NOMO-1 (cell line): ENCODE results near the gene GALNT7.

Experiments used
- DNase-seq, 2 experiments: peaks; one replicate each; lab custom pipeline; 2025; ENCODE audit not compliant: unreplicated experiment in 2 of 2; lab: John Stamatoyannopoulos, UW

Gene GALNT7

GRCh38 chr4:173288296-173288695 is 119.7 kb downstream of the GALNT7 start:
- DNase-seq, result peak; percentile 16 to 58

DNA sequence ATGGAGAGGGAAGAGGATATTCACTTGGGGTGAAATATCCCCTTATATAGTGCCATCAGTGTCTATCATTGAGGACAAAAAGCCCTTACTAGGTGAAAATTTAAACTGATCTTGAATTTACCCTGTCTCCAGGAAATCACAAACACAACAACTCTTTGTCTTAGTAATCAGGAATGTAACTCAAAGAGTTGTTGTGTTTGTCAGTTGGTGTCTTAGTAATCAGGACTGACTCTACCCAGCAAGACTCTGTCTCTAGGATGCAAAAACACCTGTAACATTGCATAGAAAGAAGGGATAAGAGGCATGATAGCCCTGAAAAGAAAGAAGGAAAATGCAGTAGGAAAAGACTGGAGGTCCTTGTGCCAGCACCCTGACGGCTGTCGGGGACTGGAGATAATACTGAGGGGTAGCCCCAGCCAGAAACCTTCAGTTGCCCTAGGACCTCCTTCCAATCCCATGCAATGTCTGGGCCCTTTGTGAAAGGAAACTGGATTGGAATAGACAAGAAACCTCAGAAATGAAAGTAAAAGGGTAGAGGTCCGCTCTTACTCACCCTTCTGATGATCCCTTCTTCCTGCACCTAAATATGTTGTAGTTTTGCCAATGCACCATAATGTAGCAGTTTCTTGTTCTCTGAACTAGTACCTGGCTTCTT is 120.2 kb downstream of the GALNT7 start:
- DNase-seq, result no peak

GRCh38 chr4:173289353-173289727 is 120.7 kb downstream of the GALNT7 start:
- no peak for DNase-seq

DNA sequence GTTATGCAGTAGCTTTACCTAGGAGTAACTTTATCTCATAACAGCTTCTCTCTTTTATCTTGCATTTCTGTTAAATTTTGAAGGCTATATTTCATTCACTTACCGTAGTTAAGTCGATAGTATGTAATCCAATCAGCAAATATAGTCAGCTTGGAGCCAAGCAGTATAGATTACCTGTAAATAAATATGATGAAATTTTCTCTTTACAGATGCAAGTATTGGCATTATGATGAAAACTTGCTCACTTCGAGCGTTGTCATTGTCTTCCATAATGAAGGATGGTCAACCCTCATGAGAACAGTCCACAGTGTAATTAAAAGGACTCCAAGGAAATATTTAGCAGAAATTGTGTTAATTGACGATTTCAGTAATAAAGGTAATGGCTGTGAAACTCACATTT is 123.3 kb downstream of the GALNT7 start:
- no peak for DNase-seq

DNA sequence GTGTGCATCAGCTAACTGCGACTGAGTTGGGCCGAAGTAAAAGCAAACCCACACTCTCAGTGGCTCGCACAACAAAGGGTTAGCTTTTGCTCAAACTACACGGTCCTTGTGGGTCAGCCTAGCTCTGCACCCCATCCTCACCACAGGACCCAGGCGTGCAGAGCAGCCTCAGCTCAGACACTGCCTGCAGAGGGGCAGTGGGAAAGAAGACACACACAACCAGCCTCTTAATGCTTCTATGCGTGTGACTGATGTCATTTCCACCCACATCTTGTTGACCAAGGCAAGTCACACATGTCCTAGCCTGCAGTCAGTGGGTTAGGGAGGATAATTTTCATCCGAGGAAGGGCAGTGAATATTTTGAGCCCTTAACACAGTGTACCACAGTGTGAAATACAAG is 125.1 kb downstream of the GALNT7 start:
- DNase-seq, result no peak

DNA sequence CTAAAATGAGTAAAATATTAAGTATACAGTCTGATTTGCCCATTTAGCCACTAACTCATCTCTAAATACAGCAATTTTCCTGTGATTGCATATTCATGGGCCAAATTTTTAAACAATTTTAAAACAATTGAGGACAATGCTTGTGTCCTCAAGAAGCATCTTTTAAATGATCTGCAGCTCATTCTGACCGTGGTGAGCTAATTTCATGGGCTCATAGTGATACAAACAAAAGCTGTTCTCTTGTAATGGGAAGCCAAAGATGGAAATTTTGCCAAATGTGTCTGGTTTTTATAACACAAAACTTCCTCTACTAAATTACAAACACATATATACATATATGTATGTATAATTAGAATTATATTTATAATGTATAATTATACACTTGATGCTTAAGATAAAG is 125.8 kb downstream of the GALNT7 start:
- no peak for DNase-seq

- peak in 1 of 2 experiments; percentile 26 for DNase-seq
These were observed 133.0 kb downstream of the GALNT7 start for GRCh38 chr4:173301518-173302201.

DNA sequence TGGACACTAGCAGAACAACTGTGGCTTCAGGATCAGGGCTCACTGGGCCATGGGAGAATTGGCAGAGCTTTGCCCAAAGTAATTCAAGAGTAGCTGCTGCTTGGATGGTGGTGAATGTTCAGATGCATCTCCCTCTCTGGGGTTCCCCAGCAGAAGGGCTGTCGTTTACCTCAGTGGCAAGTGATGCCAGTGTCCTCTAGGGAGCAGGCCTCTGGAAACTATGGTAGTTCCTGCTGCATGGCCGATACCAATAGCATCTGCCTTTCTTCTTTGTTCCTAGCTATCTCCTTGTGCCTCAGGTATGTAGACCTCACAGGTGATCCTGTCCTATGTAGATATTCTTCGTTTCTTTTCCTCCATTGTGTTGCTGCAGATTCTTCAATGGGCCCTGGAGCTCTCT is 139.2 kb downstream of the GALNT7 start:
- no peak for DNase-seq

DNA sequence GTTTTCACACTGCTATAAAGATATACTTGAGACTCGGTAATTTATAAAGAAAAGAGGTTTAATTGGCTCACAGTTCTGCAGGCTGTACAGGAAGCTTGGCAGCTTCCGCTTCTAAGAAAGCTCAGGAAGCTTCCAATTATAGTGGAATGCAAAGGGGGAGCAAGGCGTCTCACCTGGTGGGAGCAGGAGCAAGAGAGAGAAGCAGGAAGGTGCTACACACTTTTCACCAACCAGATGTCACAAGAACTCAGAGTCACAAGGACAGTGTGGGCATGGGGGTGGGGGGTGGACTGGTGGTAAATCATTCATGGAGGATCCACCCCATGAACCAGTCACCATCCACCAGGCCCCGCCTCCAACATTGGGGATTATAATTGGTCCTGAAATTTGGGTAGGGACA is 142.8 kb downstream of the GALNT7 start:
- no peak for DNase-seq

DNA sequence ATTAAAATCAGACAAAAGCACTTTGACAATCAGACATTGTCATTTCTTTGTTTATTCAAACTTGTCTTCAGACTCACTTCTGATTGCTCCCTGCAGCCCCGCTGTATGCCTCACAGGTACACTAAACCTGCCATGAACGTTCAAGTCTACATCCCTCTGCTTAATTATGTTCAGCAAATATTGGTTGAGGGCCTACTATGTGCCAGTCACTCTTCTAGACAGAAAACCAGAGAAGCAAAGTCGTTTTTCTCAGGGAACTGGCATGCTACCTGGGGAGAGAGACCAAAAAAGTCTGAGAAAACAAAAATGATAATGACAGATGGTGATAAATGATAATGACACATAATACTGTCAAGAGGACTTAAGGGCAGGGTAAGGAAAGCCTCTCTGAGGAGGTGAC is 146.1 kb downstream of the GALNT7 start:
- no peak for DNase-seq

DNA sequence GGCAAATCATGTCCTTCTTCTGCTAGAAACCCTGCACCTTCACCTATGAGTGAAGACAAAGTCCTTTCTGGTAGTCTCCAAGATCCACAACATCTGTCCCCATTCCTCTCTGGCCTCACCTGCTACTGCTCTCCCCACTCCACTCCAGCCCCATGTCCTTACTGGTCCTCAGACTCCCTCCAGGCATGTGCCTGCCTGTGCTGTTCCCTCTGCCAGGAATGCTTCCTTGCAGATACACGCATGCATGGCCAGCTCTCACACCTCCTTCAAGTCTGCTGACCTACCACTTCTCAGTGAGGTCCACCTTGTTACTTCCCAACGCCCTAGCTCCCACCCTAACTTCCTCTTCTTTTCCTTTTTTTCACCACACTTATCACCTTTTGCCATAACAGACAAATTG is 147.4 kb downstream of the GALNT7 start:
- DNase-seq, result no peak

GRCh38 chr4:173317004-173317403 is 148.4 kb downstream of the GALNT7 start:
- DNase-seq, result no peak

GRCh38 chr4:173318240-173318639 is 149.6 kb downstream of the GALNT7 start:
- DNase-seq, result no peak

GRCh38 chr4:173318648-173319211 is 150.1 kb downstream of the GALNT7 start:
- peak; percentile 16 to 60 for DNase-seq

- DNase-seq, result peak; percentile 35 to 69
These were observed 151.1 kb downstream of the GALNT7 start for GRCh38 chr4:173319696-173320095.

- DNase-seq, result no peak
These were observed 156.6 kb downstream of the GALNT7 start for GRCh38 chr4:173325007-173325736.

DNA sequence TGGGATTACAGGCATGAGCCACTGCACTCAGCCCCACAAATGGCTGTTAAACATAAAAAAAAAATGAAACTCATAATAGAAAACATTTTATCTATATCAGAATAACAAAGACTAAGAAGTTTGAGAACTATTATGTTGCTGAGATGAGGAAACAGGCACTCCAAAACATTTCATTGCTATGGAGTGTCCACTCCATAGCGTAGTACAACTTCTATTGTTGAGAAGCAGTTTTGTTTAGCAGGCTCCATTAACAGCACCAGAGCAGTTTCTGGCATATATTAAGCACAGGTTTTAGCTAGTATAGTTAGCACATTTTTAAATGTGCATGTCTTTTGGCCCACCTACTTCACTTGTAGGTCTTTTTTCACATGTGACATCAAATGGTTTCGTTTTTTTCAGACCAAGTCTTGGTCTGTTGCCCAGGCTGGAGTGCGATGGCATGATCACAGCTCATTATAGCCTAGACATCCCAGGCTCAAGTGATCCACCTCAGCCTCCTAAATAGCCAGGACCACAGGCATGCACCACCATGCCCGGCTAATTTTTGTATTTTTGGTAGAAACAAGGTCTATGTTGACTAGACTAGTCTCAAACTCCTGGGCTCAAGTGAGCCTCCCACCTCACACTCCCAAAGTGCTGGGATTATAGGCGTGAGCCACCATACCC is 159.8 kb downstream of the GALNT7 start:
- DNase-seq, result no peak

DNA sequence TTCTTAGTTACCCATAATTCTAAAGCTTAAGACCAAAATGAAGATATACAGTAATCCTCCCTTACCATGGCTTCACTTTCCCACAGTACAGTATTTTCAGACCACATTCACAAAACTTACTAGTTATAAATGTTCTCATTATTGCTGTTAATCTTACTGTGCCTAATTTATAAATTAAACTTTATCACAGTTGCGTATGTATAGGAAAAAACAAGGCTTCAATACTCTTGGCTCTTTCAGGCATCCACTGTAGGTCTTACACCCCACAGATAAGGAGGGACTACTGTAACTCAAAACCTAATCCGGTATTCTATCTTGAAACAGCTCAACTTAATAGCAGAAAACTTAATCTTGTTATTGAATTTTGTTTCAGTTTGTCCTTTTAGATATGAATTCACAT is 162.0 kb downstream of the GALNT7 start:
- DNase-seq, result no peak

GRCh38 chr4:173332021-173332487 is 163.4 kb downstream of the GALNT7 start:
- DNase-seq, result peak; percentile 39 to 53

- DNase-seq, result peak in 1 of 2 experiments; percentile 26
These were observed 164.5 kb downstream of the GALNT7 start for GRCh38 chr4:173332963-173333657.
